NCI-H2029 treated with DMSO at 0.1 percent for 48 hours (cell line): Measurements from ENCODE around the gene ANKRD50.

Experiments
- DNase-seq: peaks from one replicate; lab custom pipeline; 2025; lab: John Stamatoyannopoulos, UW

The ANKRD50 gene

DNA sequence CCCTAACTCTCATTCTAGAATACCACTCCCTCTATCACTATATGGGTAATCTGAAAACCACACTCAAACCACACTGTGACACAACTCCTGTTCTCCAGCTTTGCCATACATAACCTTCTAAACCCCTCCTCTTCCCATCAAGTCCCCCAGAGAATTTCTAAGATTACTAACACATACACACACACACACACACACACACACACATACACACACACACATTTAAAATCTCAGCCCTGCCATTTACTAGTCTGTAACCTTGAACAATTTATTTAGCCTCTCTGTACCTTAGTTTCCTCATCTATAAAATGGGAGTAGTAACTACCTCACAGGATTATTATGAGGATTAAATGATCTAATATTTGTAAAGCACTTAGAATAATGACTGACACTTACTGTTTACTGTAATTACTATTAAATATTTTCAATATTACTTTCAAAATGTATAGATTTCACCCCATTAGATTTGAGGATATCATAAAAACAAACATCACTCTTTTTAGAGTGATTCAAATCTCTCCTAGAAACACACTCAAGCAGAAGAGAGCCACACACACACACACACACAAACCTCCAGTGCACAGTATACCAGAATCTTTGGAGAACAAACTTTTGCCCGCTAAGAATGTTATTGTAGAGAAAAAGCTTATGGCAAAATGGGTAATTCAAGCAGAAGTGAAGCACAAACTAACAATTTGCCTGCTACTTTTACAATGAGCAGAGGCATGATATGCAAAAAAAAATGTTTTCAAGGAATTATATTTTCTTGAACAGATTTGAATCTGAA lies 3.8 kb downstream of the ANKRD50 start:
- no peak for DNase-seq

DNA sequence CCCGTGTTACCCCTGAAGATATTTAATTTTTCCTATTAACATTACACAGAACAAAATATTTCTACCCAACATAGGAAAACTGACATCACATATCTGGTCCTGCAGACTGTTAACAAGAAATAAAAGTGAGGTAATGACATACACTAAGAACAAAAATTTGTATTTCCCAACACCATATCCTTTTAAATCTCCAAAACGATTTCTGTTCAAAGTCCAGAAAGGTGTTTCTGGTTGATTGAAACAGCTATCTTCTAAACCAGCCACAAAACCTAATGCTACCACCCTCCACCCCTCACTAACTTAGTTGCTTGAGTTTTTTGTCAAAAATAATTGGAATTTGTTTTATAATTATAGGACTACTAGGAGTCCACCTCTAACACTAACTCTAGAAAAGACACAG lies 7.1 kb downstream of the ANKRD50 start:
- no peak for DNase-seq

DNA sequence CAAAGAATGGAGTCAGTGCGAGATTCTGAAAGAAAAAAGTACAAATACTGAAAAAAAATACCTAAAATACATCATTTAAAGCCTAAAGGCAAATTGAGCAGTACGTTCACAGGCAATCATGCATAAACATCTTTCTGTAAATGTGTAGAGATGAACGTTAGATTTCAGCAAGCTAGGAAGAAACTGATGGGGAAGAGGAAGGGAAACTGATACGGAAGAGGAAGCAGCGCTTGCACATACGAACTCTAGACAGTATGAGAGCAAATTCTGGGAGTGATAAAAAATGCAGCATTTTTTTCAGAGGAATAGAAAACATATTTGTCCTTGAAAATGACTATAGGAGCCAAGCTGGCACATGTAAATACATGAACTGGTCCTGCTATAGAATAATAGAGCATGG lies 9.4 kb downstream of the ANKRD50 start:
- no peak for DNase-seq

DNA sequence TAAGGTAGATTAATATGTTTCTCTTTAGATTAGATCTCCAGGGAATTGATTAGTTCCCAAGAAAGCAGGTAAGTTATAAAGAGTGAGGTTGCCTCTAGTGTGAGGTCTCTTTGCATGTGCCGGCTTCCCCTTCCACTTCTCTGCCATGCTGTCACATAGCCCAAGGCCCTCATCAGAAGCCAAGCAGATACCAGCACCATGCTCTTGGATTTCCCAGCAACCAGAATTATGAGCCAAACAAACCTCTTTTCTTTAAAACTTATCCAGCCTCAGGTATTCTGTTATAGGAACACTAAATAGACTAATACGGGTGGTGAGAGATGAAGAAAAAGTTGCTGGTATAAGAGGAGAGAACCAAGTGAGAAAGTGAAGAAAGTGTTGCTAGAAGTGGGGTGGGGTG lies 15.1 kb downstream of the ANKRD50 start:
- DNase-seq = no peak

DNA sequence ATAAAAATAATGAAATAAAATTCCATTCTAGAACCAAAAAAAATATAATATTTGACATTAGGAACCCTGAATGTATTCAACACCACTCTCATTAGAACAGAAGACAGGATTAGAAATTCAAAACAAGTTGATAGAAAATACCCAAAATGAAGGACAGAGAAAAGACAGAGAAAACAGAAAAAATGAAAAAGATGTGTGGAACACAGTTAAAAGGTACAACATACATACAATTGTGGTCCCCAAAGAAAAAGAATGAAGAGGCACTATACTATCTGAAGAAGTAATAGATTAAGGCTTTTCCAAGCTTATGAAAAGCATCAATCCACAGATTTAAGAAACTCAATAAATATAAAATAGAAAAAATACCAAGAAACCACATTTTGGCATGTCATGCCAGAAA lies 16.4 kb downstream of the ANKRD50 start:
- DNase-seq = no peak

DNA sequence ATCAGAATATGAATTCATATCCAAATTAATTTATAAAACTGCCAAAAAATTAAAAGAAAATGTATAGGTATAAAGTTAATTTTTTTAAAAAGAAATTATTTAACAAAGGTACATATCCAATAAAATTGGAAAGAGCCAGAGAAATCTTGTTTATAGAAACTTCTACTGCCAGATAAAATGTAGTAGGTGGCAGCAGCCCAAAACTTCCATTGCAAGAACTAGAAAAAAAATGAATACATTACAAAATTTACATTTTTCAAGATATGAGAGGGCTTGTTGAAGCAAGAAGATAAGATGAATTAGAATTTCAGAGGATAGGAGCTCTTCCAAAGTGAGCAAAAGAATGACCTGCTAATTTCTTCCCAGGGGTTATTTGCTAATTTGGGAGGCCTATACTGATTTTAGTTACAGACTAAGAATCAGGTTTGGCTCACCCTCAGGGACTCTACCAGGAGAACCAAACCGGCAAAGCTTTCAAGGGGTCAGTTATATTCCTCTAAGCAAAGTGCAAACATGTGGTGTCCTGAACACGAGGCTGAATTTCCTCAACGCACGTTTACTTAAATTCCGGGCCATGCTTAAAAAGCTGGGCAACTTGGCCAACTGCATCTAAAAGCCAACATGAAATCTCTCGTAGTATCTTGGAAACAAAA lies 17.5 kb downstream of the ANKRD50 start:
- no peak for DNase-seq

DNA sequence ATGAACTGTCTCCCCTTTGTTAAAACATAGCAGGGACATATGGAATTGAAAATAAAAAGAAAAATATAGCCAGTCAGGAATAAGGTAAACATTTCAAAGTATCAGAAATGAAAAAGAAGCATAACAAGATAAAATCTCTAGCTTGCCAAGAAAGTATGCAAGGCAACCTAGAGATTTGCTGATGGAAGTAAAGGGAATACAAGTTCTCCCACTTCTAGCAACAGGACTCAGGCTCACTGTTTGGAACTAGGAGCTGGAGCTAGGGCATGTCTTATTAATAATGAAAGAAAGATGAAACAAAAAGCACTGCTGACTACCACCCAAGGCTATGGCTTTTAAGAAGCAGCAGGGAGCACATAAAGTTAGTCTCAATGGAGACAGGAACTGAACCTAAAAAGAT lies 18.2 kb downstream of the ANKRD50 start:
- no peak for DNase-seq

DNA sequence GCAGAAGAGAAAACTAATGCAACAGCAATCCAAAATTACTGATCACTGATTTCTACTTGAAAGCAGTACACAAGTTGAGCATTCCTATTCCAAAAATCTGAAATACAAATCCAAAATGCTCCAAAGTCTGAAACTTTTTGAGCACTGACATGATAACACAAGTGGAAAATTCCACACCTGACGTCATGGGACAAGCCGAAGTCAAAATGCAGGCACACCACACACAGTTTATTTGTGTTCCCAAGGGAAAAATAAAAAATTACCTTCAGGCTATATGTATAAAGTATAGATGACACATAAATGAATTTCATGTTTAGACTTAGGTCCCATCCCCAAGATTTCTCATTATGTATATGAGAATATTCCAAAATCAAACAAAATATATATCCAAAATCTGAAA lies 20.7 kb downstream of the ANKRD50 start:
- DNase-seq = no peak

DNA sequence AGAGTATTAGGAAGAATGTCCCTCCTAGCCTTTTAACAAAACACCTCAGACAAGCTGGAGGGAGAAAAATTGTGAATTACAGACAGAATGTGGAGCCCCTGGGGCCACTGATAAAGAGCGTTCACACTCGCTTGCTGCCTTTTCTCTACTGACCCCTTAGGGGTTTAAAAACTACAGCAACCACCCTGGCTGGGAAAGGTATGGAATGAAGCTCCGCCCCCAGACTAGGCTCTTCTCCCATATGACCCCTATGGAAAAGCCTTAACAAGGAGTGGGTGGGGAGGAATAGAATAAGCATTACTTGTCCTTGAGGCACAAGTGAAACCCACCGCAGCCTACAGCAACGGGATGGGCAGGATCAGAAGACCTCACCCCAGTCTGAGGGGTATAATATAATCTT lies 26.3 kb downstream of the ANKRD50 start:
- DNase-seq = no peak

DNA sequence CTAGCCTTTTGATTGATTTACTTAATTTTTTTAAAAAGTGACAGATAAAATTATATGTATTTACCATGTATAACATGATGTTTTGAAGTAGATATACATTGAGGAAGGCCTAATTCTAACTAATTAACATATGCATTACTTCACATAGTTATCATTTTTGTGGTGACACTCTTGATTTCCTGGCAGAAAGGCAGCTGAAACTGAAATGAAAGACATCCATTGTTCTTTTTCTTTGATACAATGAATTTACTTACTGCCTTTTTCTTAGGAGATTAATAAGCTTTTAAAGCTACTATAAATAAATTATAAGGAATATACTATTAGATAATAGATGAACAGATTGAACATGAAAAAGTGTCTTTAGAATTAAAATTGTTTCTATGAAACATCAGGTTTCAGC lies 26.7 kb downstream of the ANKRD50 start:
- no peak for DNase-seq

DNA sequence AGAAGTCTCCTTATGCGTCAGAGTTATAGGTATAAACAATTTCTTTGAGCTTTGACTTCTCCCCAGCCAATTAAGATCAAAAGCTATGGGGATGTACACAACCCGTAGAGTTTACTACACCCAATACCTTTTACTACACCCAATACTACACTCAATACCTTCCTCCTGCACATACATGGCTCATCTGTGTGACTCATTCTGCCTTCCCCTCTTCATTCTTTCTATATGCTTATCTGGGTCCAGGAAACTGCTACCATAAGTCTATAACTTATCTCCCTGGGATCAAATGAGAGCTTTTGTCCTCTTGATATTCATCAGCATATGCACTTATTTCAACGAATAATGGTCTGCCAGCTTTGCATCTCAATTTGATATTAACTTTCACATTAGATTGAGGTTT lies 28.2 kb downstream of the ANKRD50 start:
- no peak for DNase-seq

DNA sequence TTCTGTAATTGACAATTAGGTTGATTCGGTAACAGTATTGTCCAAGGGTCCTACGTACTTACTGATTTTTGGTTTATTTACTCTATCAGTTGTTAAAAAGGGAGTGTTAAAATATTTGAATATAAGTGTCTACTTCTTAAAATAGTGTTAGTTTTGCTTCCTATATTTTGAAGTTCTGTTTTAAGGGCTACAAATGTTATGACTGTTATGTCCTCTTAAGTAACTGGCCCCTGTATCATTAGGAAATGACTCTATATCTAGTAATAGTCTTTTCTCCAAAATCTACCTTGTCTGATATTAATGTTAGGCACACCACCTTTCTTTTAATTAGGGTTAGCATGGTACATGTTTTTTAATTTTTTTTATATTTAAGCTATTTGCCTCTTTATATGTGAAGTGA lies 30.1 kb downstream of the ANKRD50 start:
- no peak for DNase-seq

DNA sequence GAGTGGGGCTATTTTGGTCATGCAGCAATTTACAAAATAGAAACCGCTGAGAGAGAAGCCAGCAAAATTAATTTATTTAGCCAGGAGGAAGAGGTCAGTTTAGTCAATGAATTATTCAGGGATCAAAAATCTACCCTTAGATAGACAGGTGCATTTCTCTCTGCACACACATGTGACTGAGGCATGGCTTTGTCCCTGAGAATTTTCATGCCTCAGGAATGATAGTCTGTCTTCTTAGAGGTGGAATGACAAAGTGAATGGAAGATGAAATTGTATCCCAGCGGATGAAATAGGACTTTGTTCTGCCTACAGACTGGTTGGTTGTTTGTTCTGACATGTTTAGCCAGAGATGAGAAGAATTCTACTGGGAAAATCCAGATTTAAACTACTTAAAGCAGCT lies 46.0 kb downstream of the ANKRD50 start:
- no peak for DNase-seq

DNA sequence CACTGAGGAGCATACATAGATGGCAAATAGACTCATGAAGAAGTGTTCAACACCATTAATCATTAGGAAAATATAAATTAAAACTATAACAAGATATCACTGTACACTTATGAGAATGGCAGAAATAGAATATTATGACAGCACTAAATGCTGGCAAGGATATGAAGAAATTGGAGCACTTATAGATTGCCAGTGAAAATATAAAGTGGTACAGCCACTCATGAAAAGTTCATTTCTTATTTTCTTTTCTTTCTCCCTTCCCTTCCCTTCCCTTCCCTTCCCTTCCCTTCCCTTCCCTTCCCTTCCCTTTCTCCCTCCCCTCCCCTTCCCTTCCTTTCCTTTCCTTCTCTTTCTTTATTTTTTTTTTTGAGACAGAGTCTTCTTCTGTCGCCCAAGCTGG lies 53.7 kb downstream of the ANKRD50 start:
- DNase-seq = no peak

DNA sequence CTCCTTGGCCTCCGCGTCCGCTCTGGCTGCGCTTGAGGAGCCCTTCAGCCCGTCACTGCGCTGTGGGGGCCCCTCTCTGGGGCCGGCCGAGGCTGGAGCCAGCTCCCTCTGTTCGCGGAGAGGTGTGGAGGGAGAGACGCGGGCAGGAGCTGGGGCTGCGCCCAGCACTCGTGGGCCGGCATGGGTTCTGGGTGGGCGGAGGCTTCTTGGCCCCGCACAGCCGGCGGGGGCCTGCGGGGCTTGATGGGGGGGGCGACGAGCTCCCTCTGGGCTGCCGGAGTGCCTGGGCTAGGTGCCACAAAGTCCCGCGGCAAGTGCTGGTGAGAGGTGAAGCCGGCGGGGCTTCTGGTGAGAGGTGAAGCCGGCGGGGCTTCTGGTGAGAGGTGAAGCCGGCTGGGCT lies 61.9 kb downstream of the ANKRD50 start:
- no peak for DNase-seq

DNA sequence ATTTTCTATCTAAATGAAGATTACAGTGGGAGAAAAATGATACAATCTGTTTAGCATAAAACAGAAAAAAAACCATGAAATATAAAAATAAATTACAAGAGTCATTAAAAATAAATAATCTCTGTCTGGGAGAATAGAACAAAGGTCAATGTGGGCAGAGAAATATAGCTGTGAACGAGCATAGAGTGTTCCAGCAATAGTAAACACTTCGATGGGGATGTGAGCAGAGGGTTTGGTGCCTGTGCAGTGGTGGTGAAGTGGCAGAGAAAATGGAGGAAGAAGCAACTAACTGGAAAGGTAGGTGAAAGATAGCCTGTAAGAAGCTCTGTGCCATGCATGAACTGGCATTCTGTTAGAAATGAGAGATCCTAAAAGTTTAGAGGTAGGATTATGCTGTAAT lies 64.9 kb downstream of the ANKRD50 start:
- no peak for DNase-seq

DNA sequence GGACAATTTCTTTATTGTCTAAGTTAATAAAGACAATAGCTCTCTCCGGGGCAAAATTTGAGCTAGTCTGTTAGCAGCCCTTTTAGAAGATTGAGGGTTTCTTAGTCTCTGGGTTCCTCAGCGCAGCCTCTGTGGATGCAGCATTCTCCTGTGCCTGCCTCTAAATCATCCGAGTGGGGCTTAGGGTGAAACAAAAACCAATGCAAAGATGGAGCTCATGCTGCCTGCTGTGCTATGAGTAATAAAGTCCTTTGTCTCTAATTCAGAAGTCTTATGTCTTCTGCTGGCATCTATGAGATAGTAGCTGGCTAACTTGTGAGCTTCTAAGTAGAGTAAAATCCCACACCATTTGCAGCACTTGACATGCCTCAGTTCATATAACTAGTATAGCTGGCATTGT lies 67.9 kb downstream of the ANKRD50 start:
- DNase-seq = no peak

DNA sequence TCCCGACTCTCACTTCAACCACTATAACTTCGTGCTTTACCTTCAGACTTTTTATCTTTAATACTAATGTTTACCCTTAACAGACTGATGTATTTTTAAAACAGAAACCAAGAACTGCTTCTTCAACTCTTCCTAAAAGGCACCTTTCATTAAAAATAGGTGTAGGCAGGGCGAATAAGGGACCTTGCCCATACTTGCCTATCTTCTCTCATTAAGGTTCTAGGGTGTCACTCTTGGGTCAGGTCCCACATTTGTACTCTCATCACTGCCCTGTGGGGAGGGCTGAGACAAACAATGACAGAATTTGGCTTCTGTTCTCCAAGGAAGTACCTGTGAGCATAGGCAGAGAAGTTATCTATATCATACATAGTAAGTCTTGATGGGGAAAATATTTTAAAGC lies 69.7 kb downstream of the ANKRD50 start:
- no peak for DNase-seq

DNA sequence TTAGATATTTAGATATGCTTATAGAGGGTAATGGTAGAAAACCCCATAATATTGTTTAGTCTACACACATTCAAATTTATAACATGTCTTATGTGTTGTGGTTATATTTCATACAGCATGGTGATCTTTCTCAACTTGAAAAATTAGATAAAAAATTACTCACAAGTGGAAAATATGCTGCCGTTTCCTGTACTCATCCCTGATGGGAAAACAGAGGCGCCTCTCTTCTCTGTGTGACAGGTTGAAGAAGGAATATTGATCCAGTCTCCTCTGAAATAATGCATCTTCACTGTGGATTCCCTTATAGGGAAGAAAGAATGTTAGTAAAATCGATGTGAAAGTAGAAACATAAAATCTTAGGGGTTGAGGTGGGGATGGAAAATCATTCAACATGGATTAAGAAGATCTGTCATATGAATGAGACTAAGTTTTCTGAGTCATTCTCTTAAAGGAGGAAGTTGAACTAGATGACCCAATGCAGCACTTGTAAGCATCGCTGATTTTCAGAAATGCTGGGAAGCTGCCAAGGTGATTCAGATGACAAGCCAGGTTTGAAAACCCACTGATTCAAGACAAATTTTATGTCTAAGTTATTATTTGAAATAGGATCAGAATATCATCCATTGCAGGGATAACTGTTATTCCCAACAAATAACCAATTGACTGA lies 70.7 kb downstream of the ANKRD50 start:
- DNase-seq = no peak

DNA sequence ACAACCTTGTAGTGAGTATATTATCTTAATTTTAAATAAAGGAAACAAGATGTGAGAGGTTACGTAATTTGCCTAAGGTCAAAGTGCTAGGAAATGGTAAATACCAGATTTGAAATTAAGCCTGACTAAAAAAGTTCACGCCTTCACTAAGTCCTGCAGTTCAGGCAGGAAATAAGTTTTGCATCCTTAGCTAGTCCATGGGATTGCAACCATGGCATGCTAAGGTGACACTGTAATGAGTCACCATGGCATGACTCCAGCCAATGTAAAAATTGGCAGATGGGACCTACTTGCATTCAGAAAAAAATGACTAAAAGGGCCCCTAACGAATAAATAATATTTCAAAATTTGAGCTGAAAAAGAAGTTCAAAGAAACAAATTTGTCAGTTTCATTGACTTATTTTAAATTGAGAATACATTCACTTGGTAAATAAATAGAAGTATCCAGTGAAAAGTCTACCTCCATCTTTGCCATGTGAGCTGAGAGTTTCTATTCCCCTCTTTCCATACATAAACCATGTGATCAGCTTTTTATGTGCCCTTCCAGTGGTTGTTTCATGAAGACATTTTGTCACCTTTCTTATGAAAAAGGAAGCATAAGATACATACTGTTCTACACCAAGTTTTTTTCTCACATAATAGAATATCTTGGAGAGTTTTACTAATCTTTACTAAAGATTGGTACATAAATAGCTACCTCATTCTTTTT lies 72.4 kb downstream of the ANKRD50 start:
- DNase-seq = no peak

DNA sequence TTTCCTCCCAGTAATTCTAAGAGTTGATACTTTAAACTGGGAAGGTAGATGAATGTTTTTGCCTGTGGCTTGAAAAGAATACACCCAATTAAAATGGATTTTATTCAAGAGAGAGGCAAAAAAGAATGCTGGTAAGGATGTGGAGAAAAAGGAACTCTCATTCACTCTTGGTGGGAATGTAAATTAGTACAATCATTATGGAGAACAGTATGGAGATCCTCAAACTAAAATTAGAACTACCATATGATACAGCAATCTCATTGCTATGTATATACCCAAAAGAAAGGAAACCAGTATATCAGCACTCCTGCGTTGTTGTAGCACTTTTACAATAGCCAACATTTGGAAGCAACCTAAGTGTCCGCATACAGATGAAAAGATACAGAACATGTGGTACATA lies 75.2 kb downstream of the ANKRD50 start:
- DNase-seq = no peak

DNA sequence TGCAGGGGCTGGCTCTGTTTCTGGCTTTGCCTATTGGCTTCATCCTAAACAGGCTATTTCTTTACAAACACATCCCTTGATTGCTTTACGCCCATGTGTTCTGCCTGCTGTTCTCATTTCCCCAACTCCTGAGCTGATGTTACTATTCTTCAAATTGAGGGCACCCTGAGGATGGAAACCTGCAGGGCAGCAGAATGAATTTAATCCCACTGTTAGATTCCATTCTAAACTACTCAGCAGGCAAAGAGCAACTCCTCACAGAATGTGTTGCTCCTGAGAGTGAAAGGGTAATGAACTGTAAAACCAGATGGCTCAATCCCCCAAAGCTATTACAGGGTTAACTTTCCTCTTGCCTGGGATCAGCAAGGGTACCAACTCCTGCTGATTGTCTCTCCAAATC lies 75.7 kb downstream of the ANKRD50 start:
- no peak for DNase-seq

DNA sequence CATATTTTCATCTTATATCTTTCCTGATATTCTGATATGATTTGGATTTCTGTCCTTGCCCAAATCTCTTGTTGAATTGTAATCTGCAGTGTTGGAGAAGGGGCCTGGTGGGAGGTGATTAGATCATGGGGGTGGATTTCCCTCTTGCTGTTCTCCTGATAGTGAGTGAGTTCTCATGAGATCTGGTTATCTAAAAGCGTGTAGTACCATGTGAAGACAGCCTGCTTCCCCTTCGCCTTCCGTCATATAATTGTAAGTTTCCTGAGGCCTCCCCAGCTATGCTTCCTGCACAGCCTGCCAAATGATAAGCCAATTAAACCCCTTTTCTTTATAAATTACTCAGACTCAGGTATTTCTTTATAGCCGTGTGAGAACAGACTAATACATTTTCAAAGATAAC lies 77.2 kb downstream of the ANKRD50 start:
- DNase-seq = no peak
